Lower lobe of right lung (tissue), 2 donors: ENCODE data around the gene CABP5. TPM values are rescaled to one million over a fixed set of nuclear protein-coding genes. Genes with fewer than 3 reads are reported as not detected.

Experiments
- ATAC-seq, 2 donors: fragments of 200-7000 bp; cut with Tn5 transposase; one replicate each; pipeline ENCODE4 v1.9.1; 2020 to 2022; ENCODE audit warnings: mild to moderate bottlenecking in 2 of 2, moderate library complexity in 2 of 2
- DNase-seq: peaks from one replicate; pipeline ENCODE4 v3.0.0-alpha.2; 2020
- H3K27ac ChIP-seq: fragments of 200-600 bp; one replicate; pipeline ENCODE4 v1.8.0; 2022
- H3K27me3 ChIP-seq: fragments of 200-600 bp; one replicate; pipeline ENCODE4 v1.8.0; 2022; ENCODE audit warnings: low read depth
- H3K36me3 ChIP-seq: fragments of 200-600 bp; one replicate; pipeline ENCODE4 v1.8.0; 2022; ENCODE audit warnings: mild to moderate bottlenecking
- H3K4me1 ChIP-seq: fragments of 200-600 bp; one replicate; pipeline ENCODE4 v1.8.0; 2022
- H3K4me3 ChIP-seq: fragments of 200-600 bp; one replicate; pipeline ENCODE4 v1.8.0; 2022; ENCODE audit warnings: mild to moderate bottlenecking
- H3K9me3 ChIP-seq: fragments of 200-600 bp; one replicate; pipeline ENCODE4 v1.8.0; 2022
- CTCF ChIP-seq: fragments of 200-600 bp; IDR thresholded peaks from one replicate; pipeline ENCODE4 v1.8.0; 2022; ENCODE audit warnings: antibody characterized with exemption, mild to moderate bottlenecking
- intact Hi-C: fragments of 100-400 bp; cut with DNase I; formaldehyde crosslinking; loops from one replicate; pipeline ENCODE4 v1.11.0; 2022
- total RNA-seq: library from RNA; stranded (reverse); fragmentation: NEBNext Ultra II Directional; extraction: Animal tissue kit (Norgen Biotek cat#: 25700); gene quantifications from one replicate; pipeline ENCODE4 v1.2.1, GENCODE V29; 2021
- donor health status: DM: no; HTN: yes; CAD: no; lungs with severe emphysema.

Gene CABP5
- total RNA-seq, 1 donor from 2014 or later: not detected

GRCh38 chr19:48059331-48059730, 15.5 kb upstream of the CABP5 start:
- Histone ChIP-seq H3K4me3 (no peak overlapping the region), H3K36me3 (peaks cover 7% of the 10 kb centered on the region), H3K27me3 (no peaks in the 10 kb centered on the region), H3K27ac (no peak overlapping the region), H3K4me1 (no peaks in the 10 kb centered on the region), H3K9me3 (no peaks in the 10 kb centered on the region)
- TF ChIP-seq CTCF: no peak
- DNase-seq (no peak), ATAC-seq (no peak)
- intact Hi-C loops: no loop called here

- Histone ChIP-seq H3K9me3 (no peaks in the 10 kb centered on the region), H3K27me3 (no peaks in the 10 kb centered on the region), H3K27ac (no peak overlapping the region), H3K36me3 (peaks cover 7% of the 10 kb centered on the region), H3K4me1 (no peaks in the 10 kb centered on the region), H3K4me3 (no peak overlapping the region)
- no peak for TF ChIP-seq CTCF
- ATAC-seq: no peak
- intact Hi-C loops: no loop called here
- DNase-seq: no peak
Measured at GRCh38 chr19:48053856-48054255, 10.0 kb upstream of the CABP5 start.

GRCh38 chr19:48053076-48053475, 9.2 kb upstream of the CABP5 start:
- Histone ChIP-seq H3K4me3 (no peak overlapping the region), H3K27ac (no peak overlapping the region), H3K27me3 (no peaks in the 10 kb centered on the region), H3K9me3 (no peaks in the 10 kb centered on the region), H3K36me3 (peaks cover 7% of the 10 kb centered on the region), H3K4me1 (no peaks in the 10 kb centered on the region)
- intact Hi-C loops: no loop called here
- DNase-seq: no peak
- no peak for ATAC-seq
- TF ChIP-seq CTCF: no peak

GRCh38 chr19:48051335-48052033, 7.6 kb upstream of the CABP5 start:
- H3K4me3 ChIP-seq: no peak overlapping the region
- no peak for DNase-seq
- no peaks in the 10 kb centered on the region for H3K27me3 ChIP-seq
- H3K9me3 ChIP-seq: no peaks in the 10 kb centered on the region
- ATAC-seq: no peak
- H3K36me3 ChIP-seq: peaks cover 7% of the 10 kb centered on the region
- H3K27ac ChIP-seq: no peak overlapping the region
- no peaks in the 10 kb centered on the region for H3K4me1 ChIP-seq
- intact Hi-C loops: no loop called here
- TF ChIP-seq CTCF: no peak

- intact Hi-C loops: no loop called here
- TF ChIP-seq CTCF: no peak
- no peak overlapping the region for H3K4me3 ChIP-seq
- no peaks in the 10 kb centered on the region for H3K9me3 ChIP-seq
- no peak for DNase-seq
- H3K36me3 ChIP-seq: no peaks in the 10 kb centered on the region
- H3K4me1 ChIP-seq: no peaks in the 10 kb centered on the region
- no peak for ATAC-seq
- H3K27ac ChIP-seq: no peak overlapping the region
- H3K27me3 ChIP-seq: peaks cover 12% of the 10 kb centered on the region
Measured at GRCh38 chr19:48044561-48044960, 682 bp upstream of the CABP5 start.
